GM04504 (cell line): ENCODE measurements around the gene FARP1.
"Not testable (repeated sequence)": the region's sequence is repeated elsewhere in the genome, so short reads cannot be mapped to it uniquely, and the experiment has no call there.

ENCODE experiments used
- DNase-seq: peaks from one replicate; pipeline ENCODE4 v3.0.0-alpha.2; 2012; ENCODE audit warnings: low read depth

FARP1 gene

GRCh38 chr13:98396071-98396710 lies 253.3 kb downstream of the FARP1 start:
- DNase-seq, result no peak

- DNase-seq, result no peak
Observed at GRCh38 chr13:98397221-98397620, 254.3 kb downstream of the FARP1 start.

DNA sequence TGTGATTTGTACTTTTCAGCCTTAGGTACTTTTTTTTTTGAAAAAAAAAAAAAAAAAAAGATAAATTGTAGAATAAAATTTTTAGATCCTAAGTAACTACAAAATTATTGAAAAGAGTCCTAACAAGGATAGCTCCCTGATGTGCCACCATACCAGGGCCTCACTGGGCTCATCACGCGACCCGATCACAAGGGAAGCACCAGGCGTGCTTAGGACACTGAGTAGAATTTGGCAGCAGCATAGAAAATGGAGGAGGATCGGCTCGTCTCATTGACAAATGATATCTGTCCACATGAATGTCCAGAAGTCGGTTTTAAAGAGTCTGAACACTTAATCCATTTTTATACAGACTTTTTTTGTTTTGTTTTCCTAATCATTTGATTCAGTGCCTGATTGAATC lies 255.0 kb downstream of the FARP1 start:
- no peak for DNase-seq

- no peak for DNase-seq
Observed at GRCh38 chr13:98398581-98398980, 255.7 kb downstream of the FARP1 start.

DNA sequence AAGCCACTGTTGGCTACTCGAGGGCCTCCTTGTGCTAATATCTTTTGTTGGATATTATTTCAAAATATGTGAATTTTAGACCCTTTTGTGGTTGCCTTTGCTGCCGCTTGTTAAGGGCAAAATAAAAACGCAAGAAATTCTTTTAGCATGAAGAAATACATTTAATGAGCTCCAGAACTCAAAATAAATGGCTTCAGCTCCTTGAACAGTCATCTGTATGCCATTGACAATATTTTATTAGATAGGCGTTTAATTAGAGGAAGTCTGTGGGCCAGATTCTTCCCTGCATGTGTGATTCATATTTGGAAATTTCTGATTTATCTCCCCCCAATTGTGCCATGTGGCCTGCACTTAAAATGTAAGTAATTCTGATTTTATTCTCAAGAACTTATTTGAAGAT lies 256.9 kb downstream of the FARP1 start:
- peak; percentile 82 for DNase-seq

GRCh38 chr13:98401934-98402333 lies 259.0 kb downstream of the FARP1 start:
- no peak for DNase-seq

- DNase-seq, result no peak
Observed at GRCh38 chr13:98403076-98403475, 260.2 kb downstream of the FARP1 start.

GRCh38 chr13:98405107-98405571 lies 262.2 kb downstream of the FARP1 start:
- DNase-seq, result no peak

- no peak for DNase-seq
Observed at GRCh38 chr13:98405690-98406344, 262.9 kb downstream of the FARP1 start.

DNA sequence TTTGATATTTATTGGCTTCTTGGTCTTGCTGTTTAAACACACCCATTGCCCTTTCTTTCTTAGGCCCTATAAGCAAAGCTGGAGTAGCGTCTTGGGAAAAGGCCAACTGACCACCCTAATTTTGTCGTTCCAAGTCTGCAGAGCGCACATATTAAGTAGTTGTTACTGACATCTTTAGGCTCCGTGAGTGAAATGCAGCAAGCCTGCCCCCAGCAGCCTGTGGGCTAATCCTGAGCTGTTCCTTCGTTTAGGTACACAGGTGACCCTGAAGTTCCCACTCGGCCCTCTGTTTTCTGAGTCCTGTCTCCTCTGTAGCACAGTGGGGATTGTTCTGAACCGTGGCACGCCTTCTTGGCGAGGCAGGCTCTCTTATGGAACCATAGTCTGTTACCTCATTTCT lies 263.5 kb downstream of the FARP1 start:
- DNase-seq, result no peak

DNA sequence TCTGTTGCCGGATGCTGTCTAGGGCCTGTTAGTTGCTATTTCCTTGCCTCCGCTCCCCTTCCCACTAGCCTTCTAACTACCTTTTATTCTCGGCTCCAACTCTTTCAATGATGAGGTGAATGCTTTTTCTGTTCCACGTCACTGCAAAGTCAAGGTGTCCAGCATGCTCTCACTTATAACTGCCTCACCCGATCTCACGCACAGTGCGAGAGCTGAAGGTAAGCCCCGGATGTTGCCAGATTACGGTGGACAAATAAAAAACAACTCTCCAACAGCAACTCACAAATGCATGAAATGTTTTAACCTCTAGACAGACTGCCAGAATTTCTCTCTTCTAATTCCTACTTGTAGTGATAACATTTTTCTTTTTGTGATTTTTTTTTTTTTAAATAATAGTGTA lies 264.1 kb downstream of the FARP1 start:
- no peak for DNase-seq

- DNase-seq, result no peak
Observed at GRCh38 chr13:98407575-98407974, 264.7 kb downstream of the FARP1 start.

GRCh38 chr13:98409281-98409680 lies 266.4 kb downstream of the FARP1 start:
- DNase-seq, result no peak

GRCh38 chr13:98410612-98411011 lies 267.7 kb downstream of the FARP1 start:
- no peak for DNase-seq

DNA sequence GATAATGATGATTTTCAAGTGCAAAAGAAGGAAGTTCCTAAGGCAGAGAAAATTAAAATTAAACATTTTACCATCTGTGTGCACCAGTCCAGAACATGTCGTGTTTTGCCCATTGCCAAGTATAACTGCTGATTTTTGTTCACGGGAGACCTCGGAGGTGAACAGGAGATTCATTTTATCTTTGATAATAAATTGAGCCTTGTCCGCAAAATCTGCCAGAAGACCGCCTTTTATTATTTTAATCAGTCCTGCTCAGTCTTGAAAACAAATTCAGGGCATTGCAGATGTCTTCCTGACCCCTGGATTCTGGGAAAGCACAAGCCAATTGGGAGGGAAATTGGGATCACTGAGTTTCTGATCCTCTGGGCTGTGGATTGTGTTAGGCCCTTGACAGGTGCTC lies 268.1 kb downstream of the FARP1 start:
- no peak for DNase-seq

DNA sequence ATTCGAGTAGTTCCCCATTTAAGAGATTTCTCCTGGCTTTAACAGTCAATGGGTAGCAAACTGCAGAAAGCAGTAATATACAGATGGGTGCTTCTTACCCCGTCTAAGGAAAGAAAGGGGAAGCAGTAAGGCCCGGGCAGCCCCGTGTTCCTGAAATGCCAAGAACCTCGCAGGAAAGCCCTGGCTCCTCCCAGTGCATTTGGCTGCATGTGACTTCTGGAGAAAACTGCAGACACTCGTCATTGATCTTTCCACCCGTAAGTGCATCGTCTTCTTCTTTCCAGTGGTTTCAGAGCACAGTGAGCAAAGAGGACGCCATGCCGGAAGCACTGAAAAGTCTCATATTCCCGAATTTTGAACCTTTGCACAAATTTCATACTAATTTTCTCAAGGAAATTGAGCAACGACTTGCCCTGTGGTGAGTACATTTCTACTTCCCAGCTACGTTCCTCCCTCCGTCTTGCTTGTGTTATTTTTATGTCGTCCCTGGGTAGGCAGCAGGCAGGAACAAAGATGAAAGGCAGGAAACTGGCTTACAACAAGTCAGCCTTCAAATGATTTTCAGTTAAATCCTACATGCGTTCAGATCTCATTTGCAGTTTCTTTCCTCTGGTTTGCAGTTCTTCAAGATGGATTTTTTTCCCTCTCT lies 268.8 kb downstream of the FARP1 start:
- no peak for DNase-seq

DNA sequence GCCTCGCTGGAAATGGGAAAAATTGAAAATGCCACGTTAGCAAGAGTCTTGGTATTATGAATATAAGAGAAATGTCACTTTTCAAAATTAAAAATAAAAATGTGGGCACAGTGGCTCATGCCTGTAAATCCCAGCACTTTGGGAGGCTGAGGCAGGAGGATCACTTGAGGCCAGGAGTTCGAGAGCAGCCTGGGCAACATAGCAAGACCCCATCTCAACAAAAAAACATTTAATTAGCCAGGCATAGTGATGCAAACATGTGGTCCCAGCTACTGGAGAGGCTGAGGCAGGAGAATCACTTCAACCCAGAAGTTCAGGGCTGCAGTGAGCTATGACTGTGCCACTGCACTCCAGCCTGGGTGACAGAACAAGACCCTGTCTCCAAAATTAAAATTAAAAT lies 270.4 kb downstream of the FARP1 start:
- DNase-seq, result not testable (repeated sequence)

DNA sequence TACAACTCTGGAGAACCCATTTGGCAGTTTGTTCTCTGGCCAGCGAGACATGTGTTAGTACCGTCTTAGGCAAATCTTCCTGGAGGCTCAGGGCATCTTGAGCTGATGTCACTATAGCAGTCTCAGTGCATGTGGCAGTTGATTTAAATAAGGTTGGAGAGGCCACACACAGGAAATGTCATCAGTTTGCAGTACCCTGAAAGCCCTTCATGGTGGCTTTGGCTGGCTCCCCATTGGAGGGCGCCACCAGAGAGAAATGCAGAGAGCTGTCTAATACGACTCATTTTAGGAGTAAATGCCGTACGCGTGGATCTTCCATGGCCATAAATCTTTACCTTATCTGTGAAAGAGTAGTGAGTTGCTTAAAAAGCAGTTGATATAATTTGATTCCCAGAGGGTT lies 270.9 kb downstream of the FARP1 start:
- no peak for DNase-seq

GRCh38 chr13:98415326-98416070 lies 272.6 kb downstream of the FARP1 start:
- DNase-seq, result no peak

- no peak for DNase-seq
Observed at GRCh38 chr13:98416408-98416807, 273.5 kb downstream of the FARP1 start.

GRCh38 chr13:98419786-98420553 lies 277.1 kb downstream of the FARP1 start:
- DNase-seq, result no peak
